SK-N-SH (cell line): ENCODE data around the gene FOSL1. TPM values are rescaled to one million over a fixed set of nuclear protein-coding genes. Genes with fewer than 3 reads are reported as not detected.

Experiments used
- CTCF ChIA-PET: fragments of 300-600, 350-600 bp; formaldehyde crosslinking; extraction: SDS; loops from one replicate; lab custom pipeline; 2021; lab: Yijun Ruan, JAX
- POLR2A ChIA-PET: fragments of 350-600 bp; sonication (Branson Sonifier 250); formaldehyde crosslinking; extraction: SDS; loops from one replicate; lab custom pipeline; 2020; ENCODE audit warnings: antibody characterized with exemption, inconsistent platforms; lab: Yijun Ruan, JAX
- DNase-seq: peaks from one replicate; pipeline ENCODE4 v3.0.0; 2012
- H2AFZ ChIP-seq: fragments of 200-600 bp; sonication (generic); 2 replicates; pipeline ENCODE4 v1.8.1; 2016; ENCODE audit warnings: antibody characterized with exemption, mild to moderate bottlenecking, low read depth
- H3F3A ChIP-seq: fragments of 200-600 bp; sonication (generic); replicated peaks from 2 replicates; pipeline ENCODE3; 2016; ENCODE audit warnings: antibody characterized with exemption, mild to moderate bottlenecking; ENCODE audit not compliant: insufficient read depth
- H3K27ac ChIP-seq, 2 experiments: fragments of 200-500 bp in 1 of 2; fragments of 200-600 bp in 1 of 2; sonication (Bioruptor generic) in 1 of 2; sonication (generic), shearing (Covaris generic) in 1 of 2; 2 replicates each; pipeline versions ENCODE4 v1.5.1 to v1.6.1; 2014 to 2016; ENCODE audit warnings: low read depth in 2 of 2, inconsistent platforms in 1 of 2, low read length in 1 of 2, mild to moderate bottlenecking in 1 of 2, mixed read lengths in 1 of 2
- H3K27me3 ChIP-seq: fragments of 200-600 bp; sonication (generic), shearing (Covaris generic); 2 replicates; pipeline ENCODE4 v1.6.1; 2016; ENCODE audit warnings: mixed run types; ENCODE audit not compliant: insufficient read depth
- H3K36me3 ChIP-seq, 2 experiments: fragments of 200-500 bp in 1 of 2; fragments of 200-600 bp in 1 of 2; sonication (Bioruptor generic) in 1 of 2; sonication (generic) in 1 of 2; replicated peaks in 1 of 2; 2 replicates each; pipeline versions ENCODE3 to v1.5.1; 2014 to 2016; ENCODE audit warnings: low read length in 1 of 2, mild to moderate bottlenecking in 1 of 2; ENCODE audit not compliant: insufficient read depth in 2 of 2, control insufficient read depth in 1 of 2
- H3K4me1 ChIP-seq, 2 experiments: fragments of 200-500 bp in 1 of 2; fragments of 200-600 bp in 1 of 2; sonication (Bioruptor generic) in 1 of 2; sonication (generic), shearing (Covaris generic) in 1 of 2; 2 replicates each; pipeline versions ENCODE4 v1.5.1 to v1.6.1; 2014 to 2016; ENCODE audit warnings: low read depth in 1 of 2, low read length in 1 of 2, mixed run types in 1 of 2; ENCODE audit not compliant: insufficient read depth in 2 of 2, control insufficient read depth in 1 of 2
- H3K4me2 ChIP-seq: fragments of 200-600 bp; sonication (generic), shearing (Covaris generic); 2 replicates; pipeline ENCODE4 v1.6.1; 2017; ENCODE audit warnings: mixed run types
- H3K4me3 ChIP-seq, 2 experiments: fragments of 200-500 bp in 1 of 2; fragments of 200-600 bp in 1 of 2; sonication (Bioruptor generic) in 1 of 2; sonication (generic), shearing (Covaris generic) in 1 of 2; 2 replicates each; pipeline versions ENCODE4 v1.5.1 to v1.8.1; 2014 to 2016; ENCODE audit warnings: low read depth in 2 of 2, inconsistent platforms in 1 of 2, low read length in 1 of 2, mild to moderate bottlenecking in 1 of 2, mixed read lengths in 1 of 2, moderate library complexity in 1 of 2
- H3K79me2 ChIP-seq: fragments of 200-600 bp; sonication (generic); 2 replicates; pipeline ENCODE4 v1.8.1; 2017; ENCODE audit warnings: mild to moderate bottlenecking; ENCODE audit not compliant: insufficient read depth
- H3K9ac ChIP-seq: fragments of 200-600 bp; sonication (generic); 2 replicates; pipeline ENCODE4 v1.6.1; 2017; ENCODE audit warnings: mixed run types
- H3K9me2 ChIP-seq: fragments of 200-600 bp; sonication (generic); 2 replicates; pipeline ENCODE4 v1.6.1; 2017; ENCODE audit warnings: mixed run types
- H3K9me3 ChIP-seq: fragments of 200-600 bp; sonication (generic); 2 replicates; pipeline ENCODE4 v1.6.1; 2017; ENCODE audit warnings: mixed run types, mild to moderate bottlenecking, moderate library complexity
- H4K20me1 ChIP-seq: fragments of 200-600 bp; sonication (generic); 2 replicates; pipeline ENCODE4 v1.6.1; 2017; ENCODE audit warnings: mild to moderate bottlenecking, mixed run types; ENCODE audit not compliant: insufficient read depth
- CHD2 ChIP-seq: fragments of 150-350 bp; IDR thresholded peaks from 2 replicates; pipeline ENCODE4 v1.6.1; 2018; ENCODE audit warnings: low read length; ENCODE audit not compliant: partially characterized antibody
- CTCF ChIP-seq: fragments of 200-600 bp; sonication (generic); IDR thresholded peaks from 2 replicates; pipeline ENCODE4 v1.6.1; 2017; ENCODE audit warnings: antibody characterized with exemption, mild to moderate bottlenecking, moderate library complexity
- EP300 ChIP-seq, 2 experiments: IDR thresholded peaks; 2 replicates each; pipeline versions ENCODE4 v1.4.0 to v1.6.1; 2012; ENCODE audit warnings: borderline replicate concordance in 1 of 2, low read depth in 1 of 2, low read length in 1 of 2
- FOXJ3 ChIP-seq: sonication (generic); formaldehyde crosslinking; IDR thresholded peaks from 2 replicates; pipeline ENCODE4 v1.5.1; 2020; ENCODE audit warnings: mild to moderate bottlenecking, missing genetic modification reagents
- GATA2 ChIP-seq: sonication (generic); formaldehyde crosslinking; IDR thresholded peaks from 2 replicates; pipeline ENCODE4 v1.5.0; 2020; ENCODE audit warnings: mild to moderate bottlenecking, missing genetic modification reagents
- IRF3 ChIP-seq: fragments of 150-350 bp; IDR thresholded peaks from 2 replicates; pipeline ENCODE4 v1.6.1; 2016; ENCODE audit warnings: mild to moderate bottlenecking, low read depth, low read length
- JUND ChIP-seq: IDR thresholded peaks from 2 replicates; pipeline ENCODE4 v1.4.0; 2012
- MAX ChIP-seq: IDR thresholded peaks from 2 replicates; pipeline ENCODE4 v1.4.0; 2012; ENCODE audit warnings: low read depth
- MEF2A ChIP-seq: IDR thresholded peaks from 2 replicates; pipeline ENCODE4 v1.4.0; 2012; ENCODE audit warnings: low read depth, borderline replicate concordance
- MXI1 ChIP-seq: IDR thresholded peaks from 2 replicates; pipeline ENCODE4 v1.6.1; 2012; ENCODE audit warnings: mild to moderate bottlenecking, low read depth, low read length, improper control_type of control experiment
- NFIC ChIP-seq: IDR thresholded peaks from 2 replicates; pipeline ENCODE4 v1.4.0; 2012; ENCODE audit warnings: borderline replicate concordance
- NRF1 ChIP-seq: IDR thresholded peaks from 2 replicates; pipeline ENCODE4 v1.6.1; 2012; ENCODE audit warnings: low read depth, mild to moderate bottlenecking, low read length
- PBX3 ChIP-seq: IDR thresholded peaks from 2 replicates; pipeline ENCODE4; 2012
- POLR2AphosphoS5 ChIP-seq: IDR thresholded peaks from 2 replicates; pipeline ENCODE4 v1.6.1; 2012; ENCODE audit warnings: low read depth, low read length
- RAD21 ChIP-seq: IDR thresholded peaks from 2 replicates; pipeline ENCODE4 v1.6.1; 2012; ENCODE audit warnings: mild to moderate bottlenecking, low read length
- RFX5 ChIP-seq: IDR thresholded peaks from 2 replicates; pipeline ENCODE4 v1.6.1; 2012; ENCODE audit warnings: mild to moderate bottlenecking, improper control_type of control experiment, low read length
- RXRA ChIP-seq: IDR thresholded peaks from 2 replicates; pipeline ENCODE4 v1.4.0; 2012; ENCODE audit warnings: low read depth, mild to moderate bottlenecking, borderline replicate concordance
- SMC3 ChIP-seq: IDR thresholded peaks from 2 replicates; pipeline ENCODE4 v1.6.1; 2012; ENCODE audit warnings: low read depth, low read length, improper control_type of control experiment
- TAF1 ChIP-seq: IDR thresholded peaks from 2 replicates; pipeline ENCODE4 v1.6.1; 2012; ENCODE audit warnings: low read depth, mild to moderate bottlenecking, low read length, moderate library complexity, borderline replicate concordance
- TCF12 ChIP-seq: IDR thresholded peaks from 2 replicates; pipeline ENCODE4 v1.4.0; 2012
- USF1 ChIP-seq: IDR thresholded peaks from 2 replicates; pipeline ENCODE4 v1.4.0; 2012; ENCODE audit warnings: low read depth, borderline replicate concordance
- USF2 ChIP-seq: fragments of 150-350 bp; IDR thresholded peaks from 2 replicates; pipeline ENCODE4 v1.6.1; 2017; ENCODE audit warnings: antibody characterized with exemption, low read length, low read depth, borderline replicate concordance
- YY1 ChIP-seq: IDR thresholded peaks from 2 replicates; pipeline ENCODE4 v1.4.0; 2012; ENCODE audit warnings: low read depth, mild to moderate bottlenecking
- ZBTB33 ChIP-seq: IDR thresholded peaks from 2 replicates; pipeline ENCODE4 v1.4.0; 2012; ENCODE audit warnings: low read depth, borderline replicate concordance
- whole genome bisulfite sequencing: methylation state at CpG from one replicate; pipeline ENCODE4 v1.1.6; 2017; ENCODE audit warnings: low lambda C conversion rate; 5-methylcytosine and 5-hydroxymethylcytosine counted together
- polyA plus RNA-seq, 3 experiments: library from polyadenylated mRNA; depleted of rRNA; stranded (reverse); fragments of >200 nt; gene quantifications; 2 replicates each; pipeline ENCODE4 v1.2.3, GENCODE V29; 2012

Gene FOSL1
- polyA plus RNA-seq, 1 of the 3 experiments (the other 2 are of a cell fraction) = 30.1 TPM

- Histone ChIP-seq H3K9ac (peak within 1 kb of the TSS; percentile 86), H3K36me3 (peaks cover 23 to 51% of the 10 kb centered on the region in 2 experiments), H3K4me2 (peak within 1 kb of the TSS; percentile 99), H3K4me1 (peaks cover 10 to 27% of the 10 kb centered on the region in 2 experiments), H3K27ac (peak within 1 kb of the TSS; percentile 93), H3K4me3 (peak within 1 kb of the TSS; percentile 97 to 99), H2AFZ (peak within 1 kb of the TSS; percentile 69; the same call in 1 of the 2 replicates), H3K79me2 (peaks cover 65% of the 10 kb centered on the region), H3K9me2 (no peaks in the 10 kb centered on the region), H3F3A (peaks cover 43% of the 10 kb centered on the region), H3K27me3 (no peaks in the 10 kb centered on the region), H3K9me3 (no peaks in the 10 kb centered on the region), H4K20me1 (peaks cover 21% of the 10 kb centered on the region)
- DNase-seq = peak; percentile 94
- ChIA-PET CTCF (interaction anchor here (0.7 to 18.4 kb wide), 26 partner anchors 10 to 319 kb away, joined by 3 to 374 read pairs (median 4); partner anchors contain the start of genes BANF1, C11orf68, CCDC85B and CTSW), POLR2A (interaction anchor here (0.6 to 5.0 kb wide), 14 partner anchors 9 to 1082 kb away, joined by 3 to 59 read pairs (median 5); partner anchors contain the start of genes BANF1, CCDC85B, CTSW and EIF1AD)
- 0% methylated on average over 6 of the region's 78 CpGs for WGBS
- TF ChIP-seq CHD2 (peak; percentile 82), EP300 (IDR thresholded peaks at IDR 0.05; ENCODE audit: borderline replicate concordance in 1 of 2, low read depth in 1 of 2, low read length in 1 of 2) (peak in 1 of 2 experiments; percentile 52; a peak in 1 of 4 replicates), MAX (peak; percentile 89), RFX5 (0 out of 2 replicates have a peak, but pooled peaks have one; percentile 49), PBX3 (peak; percentile 84), MXI1 (peak; percentile 62; the same call in 1 of the 2 replicates), SMC3 (no peak), POLR2AphosphoS5 (peak; percentile 81), YY1 (peak; percentile 83), USF2 (no peak), CTCF (peak; percentile 91), RXRA (no peak), JUND (no peak), USF1 (peak; percentile 51; the same call in 1 of the 2 replicates), GATA2 (CRISPR knock-in tag) (no peak), MEF2A (no peak), TCF12 (peak; percentile 54; the same call in 1 of the 2 replicates), FOXJ3 (CRISPR knock-in tag) (no peak), IRF3 (no peak), ZBTB33 (peak; percentile 69; the same call in 1 of the 2 replicates), NFIC (peak; percentile 89), RAD21 (no peak), TAF1 (peak; percentile 69), NRF1 (no peak)
Observed at GRCh38 chr11:65860278-65861164, 39.7 kb downstream of the FOSL1 start, which contains the start of gene MUS81. Gene MUS81, plus strand, starts transcription at chr11:65860433. Its CDS starts 321 bp downstream, at chr11:65860754.
